ENCODE data around the gene GH1. TPM values are rescaled to one million over a fixed set of nuclear protein-coding genes. Genes with fewer than 3 reads are reported as not detected.
"Not testable (repeated sequence)": the region's sequence is repeated elsewhere in the genome, so short reads cannot be mapped to it uniquely, and the experiment has no call there.

GH1 gene
- total RNA-seq, 1 donor from 2014 or later = not detected

- TF ChIP-seq CTCF (IDR thresholded peaks at IDR 0.05; ENCODE audit: unreplicated experiment) = no peak
- Mint-ChIP-seq H3K27me3 (ENCODE audit: low read depth) (peaks cover 54% of the 10 kb centered on the region), H3K9me3 (no peaks in the 10 kb centered on the region), H3K4me1 (peaks cover 7% of the 10 kb centered on the region), H3K36me3 (no peaks in the 10 kb centered on the region), H3K27ac (no peak within 1 kb of the TSS), H3K4me3 (no peak within 1 kb of the TSS)
- no peak for DNase-seq (ENCODE audit: low spot score in 2 of 2, unreplicated experiment in 2 of 2)
Measured at GRCh38 chr17:63911041-63911635, 7.5 kb downstream of the GH1 start, which contains the start of gene CSHL1. CSHL1 (minus strand) TSS chr17:63911258; CDS start chr17:63911196, 62 bp downstream.

- no peak overlapping the region for H3K27ac Mint-ChIP-seq
- H3K27me3 Mint-ChIP-seq (ENCODE audit: low read depth) = peaks cover 45% of the 10 kb centered on the region
- no peak overlapping the region for H3K4me3 Mint-ChIP-seq
- TF ChIP-seq CTCF (IDR thresholded peaks at IDR 0.05; ENCODE audit: unreplicated experiment) = no peak
- no peaks in the 10 kb centered on the region for H3K9me3 Mint-ChIP-seq
- no peaks in the 10 kb centered on the region for H3K36me3 Mint-ChIP-seq
- H3K4me1 Mint-ChIP-seq = peaks cover 7% of the 10 kb centered on the region
- DNase-seq (ENCODE audit: low spot score in 2 of 2, unreplicated experiment in 2 of 2) = no peak
Measured at GRCh38 chr17:63910096-63910495, 8.5 kb downstream of the GH1 start.

GRCh38 chr17:63909586-63909985 is 9.1 kb downstream of the GH1 start:
- not testable (repeated sequence) for DNase-seq (ENCODE audit: low spot score in 2 of 2, unreplicated experiment in 2 of 2); H3K27ac Mint-ChIP-seq; H3K4me1 Mint-ChIP-seq; H3K9me3 Mint-ChIP-seq; H3K4me3 Mint-ChIP-seq; H3K36me3 Mint-ChIP-seq
- peaks cover 42% of the 10 kb centered on the region for H3K27me3 Mint-ChIP-seq (ENCODE audit: low read depth)

- peaks cover 44% of the 10 kb centered on the region for H3K27me3 Mint-ChIP-seq (ENCODE audit: low read depth)
- H3K9me3 Mint-ChIP-seq; H3K27ac Mint-ChIP-seq; H3K4me1 Mint-ChIP-seq; DNase-seq (ENCODE audit: low spot score in 2 of 2, unreplicated experiment in 2 of 2); H3K36me3 Mint-ChIP-seq; H3K4me3 Mint-ChIP-seq: not testable (repeated sequence)
- TF ChIP-seq CTCF (IDR thresholded peaks at IDR 0.05; ENCODE audit: unreplicated experiment) = peak; percentile 19
Measured at GRCh38 chr17:63907161-63907778, 11.4 kb downstream of the GH1 start.

GRCh38 chr17:63904796-63905195 is 13.8 kb downstream of the GH1 start:
- DNase-seq (ENCODE audit: low spot score in 2 of 2, unreplicated experiment in 2 of 2); H3K4me1 Mint-ChIP-seq; H3K9me3 Mint-ChIP-seq; H3K4me3 Mint-ChIP-seq; H3K36me3 Mint-ChIP-seq; H3K27ac Mint-ChIP-seq: not testable (repeated sequence)
- H3K27me3 Mint-ChIP-seq (ENCODE audit: low read depth) = peaks cover 39% of the 10 kb centered on the region

GRCh38 chr17:63903787-63904201 is 14.8 kb downstream of the GH1 start:
- peak; percentile 42 for TF ChIP-seq CTCF (IDR thresholded peaks at IDR 0.05; ENCODE audit: unreplicated experiment)
- H3K27ac Mint-ChIP-seq; H3K4me1 Mint-ChIP-seq; H3K9me3 Mint-ChIP-seq; H3K36me3 Mint-ChIP-seq; H3K4me3 Mint-ChIP-seq; DNase-seq (ENCODE audit: low spot score in 2 of 2, unreplicated experiment in 2 of 2): not testable (repeated sequence)
- H3K27me3 Mint-ChIP-seq (ENCODE audit: low read depth) = peaks cover 30% of the 10 kb centered on the region

GRCh38 chr17:63901971-63902370 is 16.7 kb downstream of the GH1 start:
- not testable (repeated sequence) for DNase-seq (ENCODE audit: low spot score in 2 of 2, unreplicated experiment in 2 of 2); H3K27ac Mint-ChIP-seq; H3K36me3 Mint-ChIP-seq; H3K4me3 Mint-ChIP-seq; H3K4me1 Mint-ChIP-seq; H3K9me3 Mint-ChIP-seq
- H3K27me3 Mint-ChIP-seq (ENCODE audit: low read depth) = peaks cover 17% of the 10 kb centered on the region

- not testable (repeated sequence) for H3K9me3 Mint-ChIP-seq; H3K4me1 Mint-ChIP-seq; H3K36me3 Mint-ChIP-seq; DNase-seq (ENCODE audit: low spot score in 2 of 2, unreplicated experiment in 2 of 2); H3K4me3 Mint-ChIP-seq; H3K27ac Mint-ChIP-seq
- H3K27me3 Mint-ChIP-seq (ENCODE audit: low read depth) = peaks cover 18% of the 10 kb centered on the region
Measured at GRCh38 chr17:63898899-63899798, 19.5 kb downstream of the GH1 start.

- H3K4me3 Mint-ChIP-seq; H3K27me3 Mint-ChIP-seq (ENCODE audit: low read depth); DNase-seq (ENCODE audit: low spot score in 2 of 2, unreplicated experiment in 2 of 2); H3K36me3 Mint-ChIP-seq; H3K27ac Mint-ChIP-seq; H3K9me3 Mint-ChIP-seq; H3K4me1 Mint-ChIP-seq: not testable (repeated sequence)
Measured at GRCh38 chr17:63896524-63897354, 21.9 kb downstream of the GH1 start, which contains the start of gene CSH1. CSH1 (minus strand) TSS chr17:63896574; CDS start chr17:63896511, 63 bp downstream.
